Thymus (tissue), 11 donors: ENCODE measurements around the gene TCEAL4. TPM values are rescaled to one million over a fixed set of nuclear protein-coding genes. Genes with fewer than 3 reads are reported as not detected.

Experiments used
- DNase-seq, 9 donors: peaks; one replicate each; pipeline ENCODE4 v3.0.0-alpha.2; 2013; ENCODE audit warnings: low spot score in 9 of 9, low read depth in 6 of 9, missing footprints in 1 of 9
- H3K27ac ChIP-seq, 2 donors: one replicate each; pipeline ENCODE4 v1.5.1; 2013; ENCODE audit warnings: control low read depth in 1 of 2, low read depth in 1 of 2, low read length in 1 of 2, mild to moderate bottlenecking in 1 of 2, moderate library complexity in 1 of 2
- H3K27me3 ChIP-seq, 2 donors: one replicate each; pipeline ENCODE4 v1.5.1; 2013; ENCODE audit warnings: low read length in 1 of 2; ENCODE audit not compliant: control insufficient read depth in 2 of 2, insufficient read depth in 1 of 2
- H3K36me3 ChIP-seq, 2 donors: one replicate each; pipeline ENCODE4 v1.5.1; 2013; ENCODE audit warnings: low read length in 1 of 2, mild to moderate bottlenecking in 1 of 2, moderate library complexity in 1 of 2; ENCODE audit not compliant: control insufficient read depth in 2 of 2, insufficient read depth in 2 of 2
- H3K4me1 ChIP-seq, 2 donors: one replicate each; pipeline ENCODE4 v1.5.1; 2013; ENCODE audit warnings: low read length in 2 of 2; ENCODE audit not compliant: control insufficient read depth in 2 of 2, insufficient read depth in 2 of 2
- H3K4me3 ChIP-seq, 2 donors: one replicate each; pipeline ENCODE4 v1.5.1; 2013; ENCODE audit warnings: low read length in 2 of 2, control low read depth in 1 of 2, mild to moderate bottlenecking in 1 of 2
- H3K9me3 ChIP-seq, 2 donors: one replicate each; pipeline ENCODE4 v1.5.1; 2013; ENCODE audit warnings: low read length in 1 of 2, mild to moderate bottlenecking in 1 of 2; ENCODE audit not compliant: control insufficient read depth in 2 of 2, insufficient read depth in 1 of 2
- WGBS: extraction: QIAGEN DNeasy Blood & Tissue Kit; methylation state at CpG from one replicate; pipeline ENCODE4 v1.1.7; 2013; 5-methylcytosine and 5-hydroxymethylcytosine counted together
- polyA plus RNA-seq: library from polyadenylated mRNA; stranded (reverse); fragments of 200-250 nt; gene quantifications from one replicate; pipeline ENCODE4 v1.2.3, GENCODE V29; 2013
- total RNA-seq: library from RNA; stranded (reverse); fragments of 120-200 nt; gene quantifications from one replicate; pipeline ENCODE4 v1.2.4, GENCODE V29; 2013
- donor health status: healthy.

The TCEAL4 gene
- total and polyA plus RNA-seq, 2 donors, result 27.2 to 200 TPM

DNA sequence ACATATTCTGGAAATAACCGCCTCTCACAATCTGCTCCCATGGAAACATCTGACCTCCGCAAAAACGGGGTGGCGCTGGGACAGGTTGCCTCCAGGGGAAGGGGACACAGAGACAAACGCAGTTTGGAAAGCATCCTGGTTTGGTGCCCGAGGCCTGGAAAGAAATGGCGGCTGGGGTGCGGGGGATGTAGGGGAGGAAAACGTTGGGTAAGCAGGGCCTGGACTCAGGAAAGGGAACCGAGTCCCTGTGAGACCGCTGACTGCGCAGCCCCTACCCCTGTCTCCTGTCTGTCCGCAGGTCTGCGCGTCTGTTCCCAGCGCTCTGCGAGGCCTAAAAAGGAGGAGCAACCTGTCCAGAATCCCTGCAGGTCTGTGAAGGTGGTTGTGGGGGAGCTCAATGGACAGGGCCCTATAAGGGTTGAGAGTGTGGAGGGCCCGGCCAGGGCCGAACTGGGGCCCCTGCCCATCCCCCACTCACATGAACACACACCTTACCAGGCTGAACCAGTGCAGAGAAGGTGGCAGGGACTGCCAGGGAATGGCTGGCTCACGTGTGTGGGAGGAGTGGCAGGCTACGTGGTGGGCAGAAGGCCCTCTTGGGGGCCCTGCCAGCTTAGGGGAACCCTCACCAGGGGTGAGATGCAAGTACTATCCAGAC is 23.1 kb downstream of the TCEAL4 start:
- 14% methylated on average over 21 of the region's 21 CpGs for WGBS
- Histone ChIP-seq H3K4me1 (peaks cover 0 to 3% of the 10 kb centered on the region in 2 donors), H3K27ac (peak overlapping the region in 1 of 2 donors; percentile 70), H3K4me3 (peak overlapping the region; percentile 46 to 60), H3K36me3 (no peaks in the 10 kb centered on the region), H3K9me3 (no peaks in the 10 kb centered on the region), H3K27me3 (peaks cover 0 to 17% of the 10 kb centered on the region in 2 donors)
- no peak for DNase-seq

DNA sequence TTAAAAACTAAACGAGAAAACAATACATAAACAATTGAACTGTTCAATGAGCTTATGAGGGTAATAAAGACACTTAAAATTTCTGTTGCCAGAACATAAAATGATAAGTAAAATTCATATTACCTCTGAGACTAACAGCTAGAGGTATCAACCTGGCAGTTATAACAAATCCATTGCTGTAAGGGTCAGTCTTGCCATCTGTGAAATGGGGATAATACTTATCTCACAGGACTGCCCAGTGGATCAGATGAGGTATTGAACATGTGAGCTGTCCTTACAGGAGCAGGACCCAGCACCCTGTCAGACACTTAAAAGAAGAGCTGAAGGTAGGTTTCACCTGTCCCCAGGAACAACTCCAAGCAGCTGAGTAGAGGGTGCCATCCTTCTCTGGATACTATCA is 25.0 kb downstream of the TCEAL4 start:
- peaks cover 0 to 17% of the 10 kb centered on the region in 2 donors for H3K27me3 ChIP-seq
- no peaks in the 10 kb centered on the region for H3K9me3 ChIP-seq
- WGBS, result 97% methylated on average over 1 of the region's 1 CpG
- DNase-seq, result no peak
- no peaks in the 10 kb centered on the region for H3K36me3 ChIP-seq
- no peak overlapping the region for H3K27ac ChIP-seq
- H3K4me1 ChIP-seq, result peaks cover 0 to 3% of the 10 kb centered on the region in 2 donors
- no peak overlapping the region for H3K4me3 ChIP-seq

DNA sequence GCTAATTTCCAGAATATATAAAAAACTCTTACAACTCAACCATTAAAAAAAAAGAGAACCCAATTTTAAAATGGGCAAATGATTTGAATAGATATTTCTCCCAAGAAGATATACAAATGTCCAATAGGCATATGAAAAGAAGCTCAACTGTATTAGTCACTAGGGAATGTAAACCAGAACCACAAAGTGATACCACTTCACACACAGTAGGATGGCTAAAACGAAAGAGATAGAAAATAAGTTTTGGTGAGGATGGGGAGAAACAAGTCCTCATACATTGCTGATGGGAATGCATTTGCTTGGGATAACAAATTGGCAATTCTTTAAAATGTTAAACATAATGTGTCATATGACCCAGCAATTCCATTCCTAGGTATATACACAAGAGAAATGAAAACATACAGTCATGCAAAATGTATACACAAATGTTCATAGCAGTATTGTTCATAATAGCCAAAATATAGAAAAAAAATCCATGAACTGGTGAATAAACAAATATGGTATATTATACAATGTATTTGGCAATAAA is 28.1 kb downstream of the TCEAL4 start:
- H3K36me3 ChIP-seq, result no peaks in the 10 kb centered on the region
- no peak overlapping the region for H3K4me3 ChIP-seq
- no peak for DNase-seq
- no peaks in the 10 kb centered on the region for H3K9me3 ChIP-seq
- WGBS, result 89% methylated on average over 1 of the region's 1 CpG
- no peak overlapping the region for H3K27ac ChIP-seq
- peaks cover 0 to 4% of the 10 kb centered on the region in 2 donors for H3K27me3 ChIP-seq
- H3K4me1 ChIP-seq, result no peaks in the 10 kb centered on the region

GRCh38 chrX:103614999-103615398 is 29.7 kb downstream of the TCEAL4 start:
- Histone ChIP-seq H3K4me1 (no peaks in the 10 kb centered on the region), H3K4me3 (no peak overlapping the region), H3K36me3 (no peaks in the 10 kb centered on the region), H3K27ac (no peak overlapping the region), H3K27me3 (no peaks in the 10 kb centered on the region), H3K9me3 (no peaks in the 10 kb centered on the region)
- WGBS, result 97% methylated on average over 1 of the region's 1 CpG
- no peak for DNase-seq

DNA sequence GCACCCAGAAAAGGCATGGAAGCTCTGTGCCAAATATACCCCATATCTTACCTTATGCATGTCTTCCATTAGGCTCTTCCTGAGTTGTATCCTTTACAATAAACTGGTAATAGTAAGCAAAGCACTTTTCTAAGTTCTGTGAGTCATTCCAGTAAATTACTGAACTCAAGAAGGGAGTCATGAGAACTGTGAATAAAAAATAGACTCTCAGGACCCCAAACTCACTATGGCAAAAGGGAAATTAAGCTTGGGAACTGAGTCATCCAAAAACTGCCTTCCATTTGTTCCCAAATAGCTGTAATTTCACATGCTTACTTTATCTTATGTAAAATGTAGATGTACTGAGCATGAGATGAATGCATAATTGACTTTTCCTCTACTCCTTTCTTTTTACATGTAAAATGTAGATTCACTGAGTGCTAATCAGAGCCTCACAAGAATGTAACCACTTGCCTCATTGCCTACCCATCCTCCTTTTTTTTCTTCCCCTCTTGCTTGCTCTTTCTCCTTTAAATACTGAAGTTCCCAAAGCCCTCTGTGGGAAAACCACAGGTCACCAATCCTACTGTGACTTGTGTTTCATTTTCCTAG is 30.6 kb downstream of the TCEAL4 start:
- Histone ChIP-seq H3K9me3 (no peaks in the 10 kb centered on the region), H3K36me3 (no peaks in the 10 kb centered on the region), H3K27me3 (no peaks in the 10 kb centered on the region), H3K4me3 (no peak overlapping the region), H3K27ac (no peak overlapping the region), H3K4me1 (no peaks in the 10 kb centered on the region)
- no peak for DNase-seq

DNA sequence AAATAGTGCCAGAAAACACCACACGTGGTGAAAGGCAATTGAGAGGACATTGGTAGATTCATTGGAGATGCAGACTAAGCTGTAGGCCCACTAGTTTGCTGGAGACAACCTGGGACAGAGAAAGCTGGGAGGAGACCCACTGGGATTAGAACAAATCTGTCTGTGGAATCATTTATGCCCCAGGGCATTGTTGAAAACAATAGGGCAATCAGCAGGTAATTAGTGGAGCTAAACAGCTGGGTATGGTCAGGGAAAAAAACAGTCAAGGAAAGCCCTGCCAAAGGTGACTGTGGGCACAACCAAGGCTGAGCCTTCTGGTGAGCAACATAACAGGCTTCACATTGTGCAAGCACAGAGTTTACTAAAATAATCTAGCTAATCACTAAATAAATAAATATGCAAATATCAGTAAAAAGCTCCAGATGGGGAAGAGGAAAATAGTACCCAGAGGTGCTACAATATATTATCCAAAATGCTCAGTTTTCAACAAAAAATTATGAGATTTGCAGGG is 31.4 kb downstream of the TCEAL4 start:
- Histone ChIP-seq H3K4me3 (no peak overlapping the region), H3K9me3 (no peaks in the 10 kb centered on the region), H3K27ac (no peak overlapping the region), H3K4me1 (no peaks in the 10 kb centered on the region), H3K36me3 (no peaks in the 10 kb centered on the region), H3K27me3 (no peaks in the 10 kb centered on the region)
- WGBS, result 92% methylated on average over 1 of the region's 1 CpG
- DNase-seq, result no peak

DNA sequence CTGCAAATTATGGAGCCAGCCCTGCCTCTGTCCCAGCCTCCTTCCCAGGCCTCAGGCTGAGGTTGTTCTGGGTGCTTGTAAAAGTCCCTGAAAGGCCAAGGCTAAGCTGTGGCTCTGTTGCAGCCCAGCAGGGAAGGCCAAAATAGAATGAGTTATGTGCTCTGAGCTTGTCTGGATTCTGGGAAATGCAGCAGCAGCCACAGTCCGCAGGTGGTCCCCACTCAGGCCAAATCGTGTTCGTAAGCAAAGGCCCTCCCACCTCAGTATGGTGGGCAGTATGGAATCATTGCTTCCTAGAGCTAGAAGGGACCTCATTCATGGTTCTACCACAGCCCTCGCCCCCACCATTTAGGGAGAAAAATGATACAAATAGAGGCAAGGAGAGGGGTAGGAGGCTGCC is 38.8 kb downstream of the TCEAL4 start:
- Histone ChIP-seq H3K4me1 (no peaks in the 10 kb centered on the region), H3K36me3 (no peaks in the 10 kb centered on the region), H3K9me3 (no peaks in the 10 kb centered on the region), H3K27ac (no peak overlapping the region), H3K27me3 (peaks cover 0 to 6% of the 10 kb centered on the region in 2 donors), H3K4me3 (no peak overlapping the region)
- 94% methylated on average over 4 of the region's 4 CpGs for WGBS
- no peak for DNase-seq

GRCh38 chrX:103626855-103627254 is 41.5 kb downstream of the TCEAL4 start:
- no peak overlapping the region for H3K4me3 ChIP-seq
- no peaks in the 10 kb centered on the region for H3K9me3 ChIP-seq
- H3K36me3 ChIP-seq, result no peaks in the 10 kb centered on the region
- H3K27me3 ChIP-seq, result peaks cover 0 to 15% of the 10 kb centered on the region in 2 donors
- peaks cover 0 to 4% of the 10 kb centered on the region in 2 donors for H3K4me1 ChIP-seq
- H3K27ac ChIP-seq, result no peak overlapping the region
- DNase-seq, result no peak
